Measurements from ENCODE around the gene PCSK7. TPM values are rescaled to one million over a fixed set of nuclear protein-coding genes. Genes with fewer than 3 reads are reported as not detected.

Gene PCSK7
- total RNA-seq, 1 donor from 2014 or later: 57.8 TPM

- H3K36me3 ChIP-seq: peaks cover 53% of the 10 kb centered on the region
- intact Hi-C loops (cut with DNase I): no loop called here
- no peak for ATAC-seq
These were observed 24.7 kb upstream of the PCSK7 start for GRCh38 chr11:117256573-117256972.

DNA sequence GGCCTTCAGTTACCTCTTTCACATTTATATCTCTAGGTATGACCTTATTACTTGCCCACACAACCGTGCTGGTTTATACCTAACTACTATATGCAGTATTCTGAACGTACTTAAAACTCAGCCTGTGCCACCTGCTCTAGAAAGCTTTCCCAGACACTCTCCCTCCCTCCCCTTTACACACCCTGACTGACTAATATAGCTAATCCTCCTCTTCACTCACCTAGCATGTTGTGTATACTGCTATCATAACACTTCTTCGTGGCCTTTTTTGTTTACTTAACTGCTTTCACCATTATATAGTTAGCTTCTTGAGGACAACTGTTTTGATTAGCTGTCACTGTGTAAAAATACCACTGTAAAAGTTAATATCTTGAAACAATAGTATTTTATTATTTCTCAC lies 24.1 kb upstream of the PCSK7 start:
- Histone ChIP-seq H3K27ac (no peak overlapping the region), H3K4me3 (no peak overlapping the region), H3K4me1 (no peaks in the 10 kb centered on the region), H3K36me3 (peaks cover 47% of the 10 kb centered on the region), H3K27me3 (no peaks in the 10 kb centered on the region), H3K9me3 (no peaks in the 10 kb centered on the region)
- TF ChIP-seq, protein P1, sequence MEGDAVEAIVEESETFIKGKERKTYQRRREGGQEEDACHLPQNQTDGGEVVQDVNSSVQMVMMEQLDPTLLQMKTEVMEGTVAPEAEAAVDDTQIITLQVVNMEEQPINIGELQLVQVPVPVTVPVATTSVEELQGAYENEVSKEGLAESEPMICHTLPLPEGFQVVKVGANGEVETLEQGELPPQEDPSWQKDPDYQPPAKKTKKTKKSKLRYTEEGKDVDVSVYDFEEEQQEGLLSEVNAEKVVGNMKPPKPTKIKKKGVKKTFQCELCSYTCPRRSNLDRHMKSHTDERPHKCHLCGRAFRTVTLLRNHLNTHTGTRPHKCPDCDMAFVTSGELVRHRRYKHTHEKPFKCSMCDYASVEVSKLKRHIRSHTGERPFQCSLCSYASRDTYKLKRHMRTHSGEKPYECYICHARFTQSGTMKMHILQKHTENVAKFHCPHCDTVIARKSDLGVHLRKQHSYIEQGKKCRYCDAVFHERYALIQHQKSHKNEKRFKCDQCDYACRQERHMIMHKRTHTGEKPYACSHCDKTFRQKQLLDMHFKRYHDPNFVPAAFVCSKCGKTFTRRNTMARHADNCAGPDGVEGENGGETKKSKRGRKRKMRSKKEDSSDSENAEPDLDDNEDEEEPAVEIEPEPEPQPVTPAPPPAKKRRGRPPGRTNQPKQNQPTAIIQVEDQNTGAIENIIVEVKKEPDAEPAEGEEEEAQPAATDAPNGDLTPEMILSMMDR (IDR thresholded peaks at IDR 0.05): no peak
- DNase-seq (no peak), ATAC-seq (no peak)
- intact Hi-C loops (cut with DNase I): no loop called here

More at GRCh38 chr11:117256573-117256972, 24.7 kb upstream of the PCSK7 start:
- Histone ChIP-seq H3K4me1 (no peaks in the 10 kb centered on the region), H3K4me3 (no peak overlapping the region), H3K27ac (no peak overlapping the region), H3K27me3 (no peaks in the 10 kb centered on the region), H3K9me3 (no peaks in the 10 kb centered on the region)
- TF ChIP-seq, protein P1 (IDR thresholded peaks at IDR 0.05): no peak
- DNase-seq: no peak

- H3K4me1 ChIP-seq: no peaks in the 10 kb centered on the region
- no peaks in the 10 kb centered on the region for H3K27me3 ChIP-seq
- no peak for ATAC-seq
- H3K9me3 ChIP-seq: no peaks in the 10 kb centered on the region
- peaks cover 81% of the 10 kb centered on the region for H3K36me3 ChIP-seq
- no peak for DNase-seq
- no peak overlapping the region for H3K4me3 ChIP-seq
- intact Hi-C loops (cut with DNase I): no loop called here
- TF ChIP-seq, protein P1 (IDR thresholded peaks at IDR 0.05): no peak
- no peak overlapping the region for H3K27ac ChIP-seq
These were observed 19.6 kb upstream of the PCSK7 start for GRCh38 chr11:117251506-117251905.

- H3K36me3 ChIP-seq: peaks cover 80% of the 10 kb centered on the region
These were observed 17.7 kb upstream of the PCSK7 start for GRCh38 chr11:117249571-117249970.

DNA sequence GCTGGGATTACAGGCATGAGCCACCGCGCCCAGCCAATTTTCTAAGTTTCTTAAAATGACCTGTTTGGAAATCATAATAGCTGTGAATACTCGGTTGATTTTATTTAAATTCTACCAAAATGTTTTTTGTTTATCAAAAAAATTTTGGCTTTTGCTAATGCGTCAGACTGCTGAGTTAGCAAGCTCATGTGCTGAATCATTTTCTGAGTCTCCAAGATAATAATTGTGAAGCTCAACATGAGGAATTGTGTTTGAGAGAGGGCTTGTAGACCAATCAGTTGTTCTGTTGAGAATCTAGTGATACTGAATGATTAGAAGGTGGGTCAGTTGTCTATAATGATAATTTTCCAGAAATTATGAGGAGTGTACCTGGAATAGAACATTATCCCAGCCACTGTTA lies 16.5 kb upstream of the PCSK7 start:
- Histone ChIP-seq H3K9me3 (no peaks in the 10 kb centered on the region), H3K4me1 (no peaks in the 10 kb centered on the region), H3K27ac (no peak overlapping the region), H3K36me3 (peaks cover 79% of the 10 kb centered on the region), H3K4me3 (no peak overlapping the region), H3K27me3 (no peaks in the 10 kb centered on the region)
- TF ChIP-seq, protein P1 (IDR thresholded peaks at IDR 0.05): no peak
- DNase-seq (no peak), ATAC-seq (no peak)
- intact Hi-C loops (cut with DNase I): no loop called here

More at GRCh38 chr11:117249571-117249970, 17.7 kb upstream of the PCSK7 start:
- no peaks in the 10 kb centered on the region for H3K9me3 ChIP-seq
- H3K4me1 ChIP-seq: no peaks in the 10 kb centered on the region
- DNase-seq: no peak
- no peak for ATAC-seq
- H3K27ac ChIP-seq: no peak overlapping the region
- intact Hi-C loops (cut with DNase I): no loop called here
- TF ChIP-seq, protein P1 (IDR thresholded peaks at IDR 0.05): no peak
- H3K27me3 ChIP-seq: no peaks in the 10 kb centered on the region
- no peak overlapping the region for H3K4me3 ChIP-seq

DNA sequence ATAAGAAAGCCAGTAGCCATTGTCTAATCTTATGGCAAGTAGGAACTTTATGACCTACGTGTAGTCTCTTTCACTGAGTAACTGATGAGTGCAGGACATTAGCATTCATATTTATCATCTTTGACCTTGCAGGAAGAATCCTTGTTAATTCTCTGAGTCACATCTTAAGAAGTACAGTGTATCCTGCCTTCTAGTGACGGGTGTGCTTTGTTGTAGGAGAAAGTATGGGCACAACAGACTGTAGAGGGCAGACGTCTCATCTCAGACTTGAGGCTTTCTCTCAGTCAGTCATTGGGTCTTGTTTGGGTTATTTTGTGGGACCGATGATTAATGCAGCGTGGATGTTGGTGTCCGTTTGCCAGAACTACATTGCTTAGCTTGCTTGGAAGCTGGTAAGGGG lies 7.4 kb upstream of the PCSK7 start:
- no peak overlapping the region for H3K27ac ChIP-seq
- ATAC-seq: no peak
- H3K4me1 ChIP-seq: no peaks in the 10 kb centered on the region
- no peaks in the 10 kb centered on the region for H3K9me3 ChIP-seq
- no peak for DNase-seq
- H3K27me3 ChIP-seq: no peaks in the 10 kb centered on the region
- peaks cover 58% of the 10 kb centered on the region for H3K36me3 ChIP-seq
- intact Hi-C loops (cut with DNase I): no loop called here
- TF ChIP-seq, protein P1 (IDR thresholded peaks at IDR 0.05): no peak
- H3K4me3 ChIP-seq: no peak overlapping the region
